Measurements from ENCODE around the gene FCER1G. TPM values are rescaled to one million over a fixed set of nuclear protein-coding genes. Genes with fewer than 3 reads are reported as not detected.

The FCER1G gene
- polyA plus RNA-seq (ENCODE audit: insufficient read length): 13.2 TPM

DNA sequence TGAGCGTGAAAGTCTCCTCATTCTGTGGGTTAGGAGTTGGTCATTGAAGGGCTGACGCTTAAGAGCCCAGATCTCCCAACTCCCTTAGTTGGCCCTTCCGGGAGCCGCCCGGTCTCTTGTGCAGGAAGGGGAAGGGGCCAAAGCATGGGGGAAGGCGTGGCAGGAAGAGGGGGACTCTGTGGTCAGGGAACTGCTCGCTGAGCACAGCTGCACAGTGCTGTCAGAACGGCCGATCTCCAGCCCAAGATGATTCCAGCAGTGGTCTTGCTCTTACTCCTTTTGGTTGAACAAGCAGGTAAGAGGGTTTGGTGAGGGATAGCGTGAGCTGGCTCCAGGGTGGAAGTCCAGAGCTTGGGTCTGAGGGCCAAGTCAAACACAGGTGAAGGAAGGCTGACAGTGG is at the start of gene FCER1G:
FCER1G (plus strand) TSS at position 220 of the 400 bp plus-strand sequence; CDS start at position 247, 27 bp downstream.
- DNase-seq (ENCODE audit: low read depth): no peak

DNA sequence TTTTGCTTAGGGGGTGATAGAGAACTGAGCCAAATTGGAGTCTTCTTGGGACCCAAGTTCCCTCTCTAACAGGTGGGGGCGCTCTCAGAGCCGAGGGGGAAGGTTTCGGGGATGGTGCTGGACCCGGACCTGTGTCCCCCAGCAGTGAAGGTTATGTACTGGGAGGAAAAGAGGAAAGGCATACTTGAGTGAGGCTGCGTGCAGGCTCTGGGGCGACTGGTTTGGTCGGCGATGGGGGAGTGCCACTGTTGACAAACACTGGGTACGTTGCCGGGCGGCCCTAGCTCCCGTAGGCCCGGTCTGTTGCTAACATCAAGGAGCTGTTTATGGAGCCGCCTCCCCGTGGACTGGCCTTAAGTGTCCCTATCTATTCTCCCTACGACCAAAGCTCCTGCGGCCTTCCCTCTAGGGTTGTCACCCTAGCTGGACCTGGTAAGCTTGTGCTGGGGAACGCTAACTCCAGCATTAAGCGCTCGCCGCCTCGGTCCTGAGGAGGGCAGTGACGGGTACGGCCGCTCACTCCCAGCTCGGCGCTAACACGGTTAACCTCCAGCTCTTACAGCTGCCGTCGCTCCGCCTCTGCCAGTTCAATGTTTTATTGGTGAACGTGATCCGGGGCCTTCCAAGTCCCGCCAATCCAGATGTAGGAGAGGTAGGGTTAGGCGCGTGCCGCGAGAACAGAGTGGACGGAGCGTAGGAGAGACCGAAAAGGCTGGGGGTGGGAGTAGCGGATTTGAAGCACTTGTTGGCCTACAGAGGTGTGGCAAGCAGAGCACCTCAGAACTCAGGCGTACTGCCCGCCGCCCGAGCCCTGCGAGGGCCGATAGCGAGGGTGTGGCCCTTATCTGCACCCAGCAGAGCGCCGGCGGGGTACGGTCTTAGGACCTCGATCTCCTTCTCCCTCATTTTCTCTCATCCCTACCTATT is 49.1 kb upstream of the FCER1G start, which contains the start of gene PPOX:
PPOX (plus strand) TSS at position 685 of the 927 bp plus-strand sequence. CDS start 422 bp downstream, outside the sequence.
- peak; percentile 96 for DNase-seq (ENCODE audit: low read depth)

DNA sequence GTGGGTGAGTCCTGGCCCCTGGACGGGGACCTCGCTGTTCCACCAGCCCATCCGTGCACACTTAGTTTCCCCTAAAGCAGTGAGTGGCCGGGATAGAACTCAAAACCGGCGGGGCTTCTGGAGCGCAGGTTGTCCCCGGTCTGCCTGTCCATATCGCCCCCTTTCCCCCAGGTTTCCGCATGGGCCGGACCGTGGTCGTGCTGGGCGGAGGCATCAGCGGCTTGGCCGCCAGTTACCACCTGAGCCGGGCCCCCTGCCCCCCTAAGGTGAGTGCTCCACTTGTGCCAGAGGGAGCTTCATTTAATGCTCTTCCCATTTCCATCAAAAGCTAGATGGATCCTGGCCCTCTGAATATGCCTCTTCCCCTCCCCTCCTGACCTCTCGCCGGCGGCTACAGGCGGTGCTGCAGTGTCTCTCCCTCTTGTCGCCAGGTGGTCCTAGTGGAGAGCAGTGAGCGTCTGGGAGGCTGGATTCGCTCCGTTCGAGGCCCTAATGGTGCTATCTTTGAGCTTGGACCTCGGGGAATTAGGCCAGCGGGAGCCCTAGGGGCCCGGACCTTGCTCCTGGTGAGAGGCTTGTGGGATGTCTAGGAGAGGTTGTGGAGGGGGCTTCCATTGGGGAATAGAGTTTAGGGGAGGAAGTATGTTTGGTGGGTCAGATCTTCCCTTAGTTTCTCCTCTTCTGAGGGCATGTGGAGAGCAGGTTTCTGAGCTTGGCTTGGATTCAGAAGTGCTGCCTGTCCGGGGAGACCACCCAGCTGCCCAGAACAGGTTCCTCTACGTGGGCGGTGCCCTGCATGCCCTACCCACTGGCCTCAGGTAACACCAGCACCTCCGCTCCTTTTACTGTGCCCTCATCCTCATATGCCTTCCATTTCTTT is 48.2 kb upstream of the FCER1G start:
- no peak for DNase-seq (ENCODE audit: low read depth)

DNA sequence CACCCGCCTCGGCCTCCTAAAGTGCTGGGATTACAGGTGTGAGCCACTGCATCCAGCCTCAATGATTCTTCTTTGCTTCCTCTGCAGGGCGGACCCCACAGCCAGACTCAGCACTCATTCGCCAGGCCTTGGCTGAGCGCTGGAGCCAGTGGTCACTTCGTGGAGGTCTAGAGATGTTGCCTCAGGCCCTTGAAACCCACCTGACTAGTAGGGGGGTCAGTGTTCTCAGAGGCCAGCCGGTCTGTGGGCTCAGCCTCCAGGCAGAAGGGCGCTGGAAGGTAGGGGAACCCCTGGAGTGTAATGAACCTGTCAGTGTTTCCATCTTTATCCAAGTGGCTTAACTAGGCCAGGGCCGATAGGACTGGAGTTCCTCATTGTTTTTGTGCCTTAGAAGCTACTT is 46.2 kb upstream of the FCER1G start:
- DNase-seq (ENCODE audit: low read depth): no peak

DNA sequence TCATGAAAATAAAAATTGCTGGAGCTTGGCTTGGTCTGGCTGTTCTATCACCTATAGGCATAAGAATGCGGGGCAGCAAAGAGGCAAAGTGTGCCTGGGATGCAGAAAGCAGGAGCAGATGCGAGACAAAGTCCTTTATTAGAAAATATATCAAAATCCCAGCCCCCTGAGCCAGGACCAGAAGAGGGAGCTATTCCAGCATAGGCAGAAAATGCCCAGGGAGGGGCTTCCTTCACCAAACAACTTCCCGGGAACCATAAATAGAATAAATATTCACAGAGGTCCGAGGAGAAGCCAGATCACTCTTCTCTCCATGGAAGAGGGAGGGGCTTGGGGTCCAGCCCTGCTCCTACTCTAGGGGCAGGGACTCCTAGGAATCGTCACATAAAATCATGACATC is 43.9 kb upstream of the FCER1G start:
- DNase-seq (ENCODE audit: low read depth): no peak

DNA sequence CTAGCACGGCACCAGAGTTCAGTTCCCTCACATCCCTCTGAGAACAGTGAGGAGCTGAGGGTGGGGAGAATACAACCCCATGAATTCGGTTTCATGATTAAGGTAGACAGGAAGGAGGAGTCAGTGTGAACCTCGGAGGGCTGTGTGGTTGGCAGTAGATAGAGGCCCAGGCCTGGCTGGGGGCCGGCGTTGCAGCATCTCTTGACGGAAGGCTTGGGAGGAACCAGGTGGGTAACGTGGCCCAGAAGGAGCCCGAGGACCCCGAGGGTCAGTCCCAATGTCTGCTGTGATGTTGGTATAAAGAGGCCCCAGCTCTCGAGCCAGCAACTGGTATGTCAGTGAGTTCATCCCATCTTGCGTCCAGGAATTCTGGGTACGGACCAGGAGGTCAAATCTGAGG is 43.4 kb upstream of the FCER1G start:
- DNase-seq (ENCODE audit: low read depth): no peak

DNA sequence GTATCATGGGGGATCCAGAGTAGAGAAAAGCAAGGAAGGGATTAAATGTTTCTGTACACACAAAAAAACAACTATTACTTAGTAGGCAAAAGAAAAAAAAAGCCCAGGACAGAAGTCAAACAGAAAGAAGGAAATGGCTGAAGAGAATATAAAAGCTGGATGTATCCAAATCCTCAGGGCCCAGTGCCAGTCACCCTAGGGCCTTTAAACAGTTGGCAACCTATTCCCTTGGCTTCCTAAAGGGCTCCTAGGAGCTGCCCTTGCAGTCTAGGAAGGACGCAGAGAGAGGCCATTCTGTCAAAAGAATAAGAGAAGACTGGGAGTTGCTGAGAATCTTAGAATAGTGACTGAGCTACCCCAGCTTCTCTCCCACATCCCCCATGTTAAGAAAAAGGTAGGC is 42.7 kb upstream of the FCER1G start:
- no peak for DNase-seq (ENCODE audit: low read depth)

DNA sequence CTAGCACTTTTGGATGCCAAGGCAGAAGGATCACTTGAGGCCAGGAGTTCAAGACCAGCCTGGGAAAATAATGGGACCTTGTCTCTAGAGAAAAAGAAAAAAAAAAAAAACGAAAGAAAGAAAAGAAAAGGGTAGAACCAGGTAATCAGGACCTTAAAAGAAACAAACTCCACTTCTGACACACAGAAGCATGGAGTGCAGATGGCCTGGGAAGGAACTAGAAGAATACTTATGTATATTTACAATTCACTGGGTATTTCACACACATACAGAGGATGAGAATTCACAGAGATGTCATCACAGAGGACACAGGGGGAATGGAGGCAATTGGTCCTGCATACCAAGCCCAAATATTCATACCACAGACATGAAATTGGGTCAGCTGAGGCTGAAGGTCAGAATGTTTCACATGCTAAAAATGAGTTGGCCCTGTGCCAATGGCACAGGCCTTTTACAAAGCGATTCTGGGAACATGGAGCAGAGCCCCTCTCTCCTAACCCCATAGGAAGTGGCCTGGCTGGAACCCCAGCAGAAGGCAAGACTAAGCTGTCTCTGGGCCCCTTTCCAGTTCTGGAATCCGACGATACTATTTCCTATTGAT is 42.2 kb upstream of the FCER1G start:
- DNase-seq (ENCODE audit: low read depth): no peak

DNA sequence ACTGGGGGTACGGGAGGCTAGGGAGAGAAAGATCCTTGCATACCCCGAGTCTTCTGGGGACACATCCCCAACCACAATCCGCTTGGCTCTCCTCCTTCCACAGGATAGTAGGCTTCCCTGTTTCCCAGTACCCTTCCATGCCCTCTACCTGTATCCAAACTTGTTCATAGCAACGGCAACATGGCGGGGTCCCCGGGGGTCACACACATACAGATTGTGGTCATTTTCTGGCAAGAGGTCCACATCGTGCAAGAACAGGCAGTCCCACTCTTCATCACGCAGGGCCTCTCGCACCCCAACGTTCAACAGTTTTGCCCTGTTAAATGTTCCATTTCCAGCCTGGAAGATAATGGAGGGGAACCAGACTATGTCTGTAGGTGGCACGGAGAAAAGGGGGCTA is 41.4 kb upstream of the FCER1G start:
- no peak for DNase-seq (ENCODE audit: low read depth)

DNA sequence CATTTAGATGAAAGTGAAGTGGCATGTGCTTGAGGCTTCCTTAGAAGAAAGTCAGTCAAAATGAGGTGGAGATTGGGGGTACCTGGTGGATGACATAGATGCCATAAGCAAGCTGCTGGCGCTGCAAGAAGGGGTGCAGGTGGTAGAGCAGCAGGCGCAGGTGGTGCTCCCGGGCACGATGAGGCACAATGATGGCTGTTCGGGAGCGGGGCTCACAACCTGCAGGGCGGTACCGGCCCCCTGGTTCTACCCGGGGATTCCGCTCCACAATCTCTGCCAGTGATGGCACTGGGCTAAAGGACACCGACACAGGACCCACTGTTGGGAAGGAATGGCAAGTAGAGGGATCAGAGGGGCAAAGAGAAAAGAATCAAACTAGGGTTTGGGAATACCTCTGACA is 40.2 kb upstream of the FCER1G start:
- no peak for DNase-seq (ENCODE audit: low read depth)

DNA sequence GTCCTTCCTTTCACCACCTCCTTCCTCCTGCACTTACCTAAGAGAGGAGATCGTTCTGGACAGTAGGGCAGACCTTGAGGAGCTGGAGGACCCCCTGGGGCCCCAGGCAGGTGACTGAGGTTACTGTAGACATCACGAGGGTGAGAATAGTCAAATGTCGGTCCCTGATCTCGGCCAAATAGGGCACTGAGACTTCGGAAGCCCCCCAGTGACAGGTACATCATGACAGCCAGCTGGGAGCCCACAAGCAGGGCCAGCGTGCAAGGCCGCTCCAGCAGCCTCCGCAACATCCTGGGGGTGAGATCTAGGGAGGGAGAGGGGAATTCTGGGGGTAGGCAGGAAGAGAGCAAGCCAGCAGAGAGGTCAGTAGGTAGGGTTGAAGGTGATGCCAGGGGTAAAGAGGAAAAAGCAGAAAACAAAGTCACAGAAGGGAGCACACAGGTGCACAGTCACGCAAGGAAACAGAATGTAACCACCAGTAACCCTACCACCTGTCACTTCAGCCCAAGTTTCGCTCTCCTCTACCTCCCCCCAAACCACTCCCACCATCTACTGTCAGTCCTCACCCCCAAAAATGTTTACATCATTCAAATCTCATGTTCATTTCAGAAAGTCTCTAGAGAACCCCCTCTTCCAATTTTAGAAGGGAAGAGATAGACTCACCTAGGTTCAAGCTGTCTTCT is 39.2 kb upstream of the FCER1G start:
- no peak for DNase-seq (ENCODE audit: low read depth)

DNA sequence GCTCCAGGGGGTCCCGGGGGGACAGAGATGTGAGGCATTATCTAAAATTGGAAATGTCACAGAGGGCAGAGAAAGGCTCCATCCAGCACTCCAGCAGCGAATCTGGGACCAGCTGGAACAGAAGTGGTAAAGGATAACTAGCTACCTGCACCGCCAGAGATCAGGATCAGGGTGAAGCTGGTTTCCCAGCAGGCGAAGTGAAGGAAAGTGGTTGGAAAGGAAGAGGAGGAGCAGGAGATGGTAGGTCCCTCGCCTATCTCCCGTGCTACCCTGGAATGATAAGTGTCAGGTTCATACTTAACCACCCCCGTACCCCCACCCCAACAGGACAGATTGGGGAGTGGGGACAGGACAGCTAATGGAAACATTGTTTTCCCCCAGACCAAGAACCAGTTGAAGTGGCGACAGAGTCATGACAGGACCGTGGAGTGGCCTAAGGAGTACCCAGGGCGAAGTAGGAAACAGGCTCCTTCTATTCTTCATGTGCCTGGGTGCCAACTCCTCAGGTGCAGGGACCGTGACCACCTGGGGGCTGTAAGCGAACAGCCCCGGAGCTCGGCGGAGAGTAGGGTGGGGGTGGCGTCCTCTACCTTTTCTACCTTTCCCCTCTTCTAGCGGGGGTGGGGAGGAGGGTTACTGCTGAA is 38.5 kb upstream of the FCER1G start:
- no peak for DNase-seq (ENCODE audit: low read depth)

DNA sequence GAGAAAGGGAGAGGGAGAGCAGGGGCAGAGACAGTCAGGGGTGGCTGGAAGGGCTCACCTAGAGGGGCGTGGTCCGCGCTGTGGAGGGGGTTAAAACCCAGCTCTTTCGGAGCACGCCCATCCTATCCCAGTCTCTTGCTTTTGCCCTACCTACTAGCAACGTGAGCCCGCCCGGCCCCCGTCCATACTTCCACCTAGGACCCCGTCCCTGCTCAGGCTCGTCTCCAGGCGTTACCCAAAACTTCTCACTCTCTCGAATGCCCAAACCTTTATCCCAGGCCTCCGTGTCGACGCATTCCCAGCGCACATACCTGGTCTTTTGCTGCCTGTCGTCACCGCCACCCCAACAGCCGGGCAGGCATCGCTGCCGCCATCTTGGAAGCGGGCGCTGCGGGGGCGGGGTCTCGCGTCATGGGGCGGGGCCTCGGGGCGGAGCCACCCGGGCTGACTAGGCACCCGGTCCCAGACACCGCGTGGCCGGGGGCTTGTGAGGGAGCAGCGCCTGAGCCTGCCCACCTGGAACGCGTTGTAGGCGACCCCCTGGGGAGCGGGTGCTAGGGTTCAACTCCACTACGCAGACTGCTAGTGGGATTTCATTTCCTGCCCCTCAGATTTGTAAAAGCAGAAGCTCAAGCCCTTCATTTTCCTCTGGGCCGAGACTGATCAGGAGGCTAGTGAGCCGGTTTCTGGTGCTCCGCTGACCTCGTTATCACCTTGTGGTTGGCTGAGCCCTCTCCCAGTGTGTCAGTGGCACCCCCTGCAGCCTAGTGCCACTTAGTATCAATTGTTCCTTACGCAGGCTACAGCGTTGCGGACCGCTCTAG is 37.8 kb upstream of the FCER1G start, which contains the start of gene B4GALT3:
B4GALT3 (minus strand) TSS at position 396 of the 824 bp plus-strand sequence. CDS start 1,447 bp downstream, outside the sequence.
- no peak for DNase-seq (ENCODE audit: low read depth)

DNA sequence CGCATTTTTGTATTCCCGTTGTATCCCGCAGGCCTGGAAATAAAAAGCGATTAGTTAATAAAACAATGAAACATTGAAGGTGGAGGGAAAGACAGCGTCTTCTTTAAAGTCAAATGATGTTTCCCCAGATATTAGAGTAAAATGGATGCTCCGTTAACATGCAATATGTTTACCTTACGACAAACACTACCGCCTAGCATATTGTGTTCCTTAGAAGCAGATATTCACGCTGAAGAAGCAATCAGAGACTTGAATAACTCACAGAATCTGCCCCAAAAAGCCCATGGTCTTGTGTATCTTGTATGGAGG is 37.2 kb upstream of the FCER1G start:
- no peak for DNase-seq (ENCODE audit: low read depth)

DNA sequence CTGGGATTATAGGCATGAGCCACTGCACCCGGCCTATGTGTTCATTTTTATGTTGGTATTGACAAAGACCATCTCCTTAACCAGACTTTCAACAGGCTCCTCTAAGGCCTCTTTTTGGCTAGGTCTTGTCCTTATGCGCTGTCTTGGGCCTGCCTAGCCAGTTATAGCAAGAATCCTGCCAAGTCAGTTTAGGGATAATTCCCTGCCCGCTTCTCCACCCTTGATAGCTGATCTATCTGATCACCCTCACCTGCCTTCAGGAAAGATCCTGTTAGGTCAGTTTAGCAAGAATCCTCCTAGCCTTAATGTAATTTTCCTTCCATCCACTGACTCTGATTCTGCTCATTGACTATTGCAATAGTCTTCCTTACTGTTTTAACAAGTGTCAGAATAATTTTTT is 35.4 kb upstream of the FCER1G start:
- no peak for DNase-seq (ENCODE audit: low read depth)

DNA sequence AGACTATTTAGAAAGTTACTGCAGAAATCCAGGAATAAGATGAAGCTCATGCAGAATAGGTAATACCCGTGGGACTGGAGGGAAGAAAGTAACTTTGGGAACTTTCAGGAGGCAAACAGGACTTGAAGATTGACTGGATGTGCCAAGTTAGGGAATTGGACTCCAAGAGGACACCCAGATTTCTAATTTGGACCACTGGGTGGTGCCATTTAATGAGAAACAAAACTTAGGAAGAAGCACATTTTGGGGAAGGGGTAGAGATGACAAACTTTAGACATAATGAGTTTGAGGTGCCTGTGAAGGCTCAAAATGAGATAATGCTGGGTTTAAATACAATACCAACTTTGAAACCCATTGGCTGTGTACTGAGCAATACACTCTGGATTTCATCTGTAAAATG is 34.5 kb upstream of the FCER1G start:
- DNase-seq (ENCODE audit: low read depth): no peak

DNA sequence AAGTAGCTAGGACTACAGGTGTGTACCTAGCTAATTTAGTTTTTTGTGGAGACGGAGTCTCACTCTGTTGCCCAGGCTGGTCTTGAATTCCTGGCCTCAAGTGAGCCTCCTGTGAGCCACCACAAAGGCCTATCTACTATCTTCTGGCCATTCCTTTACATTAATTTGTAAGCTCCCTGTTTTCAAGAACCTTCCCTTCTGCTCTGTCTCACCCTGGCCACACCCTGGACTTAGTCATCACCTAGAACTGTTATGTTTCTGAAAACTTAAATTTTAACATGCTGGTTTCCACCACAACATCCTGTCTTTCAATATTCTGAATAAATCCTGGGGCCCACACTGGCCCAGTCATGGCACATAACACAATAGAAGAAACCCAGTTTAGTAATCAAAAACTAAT is 32.9 kb upstream of the FCER1G start:
- DNase-seq (ENCODE audit: low read depth): no peak

DNA sequence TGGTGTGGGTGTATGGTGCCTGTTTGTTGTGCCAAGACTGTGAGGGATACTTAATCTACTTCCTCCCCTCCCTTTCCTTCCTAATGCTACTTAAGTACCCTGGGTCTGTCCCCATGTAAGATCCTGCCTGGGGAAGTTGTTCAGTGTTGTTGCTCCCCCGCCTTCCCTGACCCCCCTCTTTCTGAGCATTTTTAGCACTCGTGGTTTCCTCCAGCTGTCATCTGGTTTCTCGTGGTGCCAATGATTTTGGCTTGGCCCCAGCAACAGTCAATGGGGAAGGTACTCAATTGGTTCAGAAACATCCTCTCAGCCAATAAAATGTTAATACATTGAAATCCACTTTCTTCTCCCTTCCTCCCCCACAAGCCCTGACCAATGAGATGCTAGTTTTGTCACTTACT is 29.8 kb upstream of the FCER1G start:
- DNase-seq (ENCODE audit: low read depth): no peak

DNA sequence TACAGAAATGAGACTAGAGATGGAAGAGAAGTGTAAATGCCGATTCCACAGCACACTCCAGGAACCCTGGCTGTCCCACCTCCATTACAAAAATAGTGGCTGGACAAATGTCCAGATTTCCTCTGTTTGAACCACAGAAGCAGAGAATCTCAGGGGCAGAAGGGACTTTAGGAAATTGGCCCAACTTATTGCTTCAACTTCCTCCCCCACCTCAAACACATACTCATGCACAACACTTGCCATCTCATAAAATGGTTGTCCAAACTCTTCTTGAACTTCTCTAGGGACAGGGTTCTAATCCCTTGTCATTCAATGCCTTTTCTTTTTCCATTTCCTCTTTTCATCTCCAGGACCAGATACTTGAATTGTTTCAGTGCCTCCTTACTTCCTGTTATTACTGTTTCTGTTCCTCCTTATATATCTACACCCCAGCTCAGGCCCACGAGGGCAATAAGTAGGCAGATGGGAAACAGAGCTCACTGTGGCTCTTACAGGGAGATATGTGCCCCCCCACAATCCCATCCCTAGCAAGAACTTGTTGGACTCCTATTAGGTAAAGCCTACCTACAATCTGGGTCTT is 29.3 kb upstream of the FCER1G start:
- no peak for DNase-seq (ENCODE audit: low read depth)

DNA sequence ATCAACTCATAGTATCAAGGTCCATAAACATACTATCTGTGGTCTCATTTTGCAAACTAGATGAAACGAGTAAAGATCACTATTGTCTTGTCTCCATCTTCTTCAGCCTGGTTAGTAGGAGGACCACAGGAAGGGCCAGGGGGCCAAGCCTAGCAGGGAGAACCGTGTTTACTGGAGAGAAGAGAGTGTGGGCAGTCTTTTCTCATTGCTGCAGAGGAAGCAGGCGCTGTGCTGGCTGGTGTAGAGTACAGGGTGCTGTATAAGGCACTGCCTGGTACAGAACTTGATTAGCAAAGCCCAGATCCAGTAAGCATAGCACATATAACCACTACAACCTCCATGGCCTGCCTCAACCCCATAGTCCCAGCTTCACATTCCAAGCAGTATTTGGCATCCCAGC is 27.8 kb upstream of the FCER1G start:
- DNase-seq (ENCODE audit: low read depth): no peak

All from forelimb muscle (tissue), 1 donor.